ENCODE data around the gene SEC62. TPM values are rescaled to one million over a fixed set of nuclear protein-coding genes. Genes with fewer than 3 reads are reported as not detected.

SEC62 gene
- total RNA-seq, 1 donor from 2014 or later, result 113 TPM

DNA sequence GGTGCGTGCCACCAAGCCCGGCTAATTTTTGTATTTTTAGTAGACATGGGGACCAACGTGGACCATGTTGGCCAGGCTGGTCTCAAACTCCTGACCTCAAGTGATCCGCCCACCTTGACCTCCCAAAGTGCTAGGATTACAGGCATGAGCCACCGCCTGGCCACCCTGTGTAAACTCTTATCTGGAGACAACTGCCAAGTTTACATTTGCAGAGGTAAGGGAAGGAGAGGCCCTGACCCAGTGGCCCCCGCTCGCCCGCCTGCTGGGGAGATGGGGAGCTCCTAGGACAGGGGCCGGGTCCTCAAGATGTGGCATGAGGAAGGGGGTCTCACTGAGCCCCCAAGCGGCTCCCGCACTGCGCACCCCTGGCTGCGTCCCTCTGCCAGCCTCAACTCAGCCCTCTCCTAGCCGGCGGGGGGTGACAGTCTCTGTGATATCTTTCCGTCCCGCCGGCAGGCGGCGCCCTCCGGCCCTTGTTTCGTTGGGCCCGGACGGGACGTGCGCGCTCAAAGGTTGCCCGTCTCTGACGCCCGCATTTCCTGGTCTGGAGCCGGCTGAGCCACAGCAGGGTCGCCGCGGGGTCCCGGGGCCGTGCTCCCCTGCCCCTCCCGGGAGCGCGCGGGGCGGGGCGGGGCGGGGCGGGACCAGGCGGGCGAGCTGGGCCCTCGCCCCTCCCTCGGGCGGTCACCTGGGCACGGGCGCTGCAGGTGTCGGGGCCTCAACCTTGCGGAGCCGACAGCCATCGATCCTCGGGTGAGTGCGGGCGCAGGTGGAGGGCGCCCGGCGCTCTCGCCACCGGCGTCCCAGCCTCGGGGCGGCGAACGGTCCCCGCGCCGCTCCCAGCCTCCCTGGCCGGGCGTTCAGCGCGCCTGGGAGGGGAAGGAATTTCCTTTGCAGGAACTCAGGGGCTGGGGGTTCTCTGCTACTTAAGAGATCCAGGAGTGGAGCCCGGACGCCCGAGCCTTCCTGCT lies 71.1 kb downstream of the SEC62 start, which contains the start of gene GPR160:
Gene GPR160 (plus strand): TSS at position 533 of the 971 bp plus-strand sequence. CDS start 45,978 bp downstream, outside the sequence.
- TF ChIP-seq, protein P1, sequence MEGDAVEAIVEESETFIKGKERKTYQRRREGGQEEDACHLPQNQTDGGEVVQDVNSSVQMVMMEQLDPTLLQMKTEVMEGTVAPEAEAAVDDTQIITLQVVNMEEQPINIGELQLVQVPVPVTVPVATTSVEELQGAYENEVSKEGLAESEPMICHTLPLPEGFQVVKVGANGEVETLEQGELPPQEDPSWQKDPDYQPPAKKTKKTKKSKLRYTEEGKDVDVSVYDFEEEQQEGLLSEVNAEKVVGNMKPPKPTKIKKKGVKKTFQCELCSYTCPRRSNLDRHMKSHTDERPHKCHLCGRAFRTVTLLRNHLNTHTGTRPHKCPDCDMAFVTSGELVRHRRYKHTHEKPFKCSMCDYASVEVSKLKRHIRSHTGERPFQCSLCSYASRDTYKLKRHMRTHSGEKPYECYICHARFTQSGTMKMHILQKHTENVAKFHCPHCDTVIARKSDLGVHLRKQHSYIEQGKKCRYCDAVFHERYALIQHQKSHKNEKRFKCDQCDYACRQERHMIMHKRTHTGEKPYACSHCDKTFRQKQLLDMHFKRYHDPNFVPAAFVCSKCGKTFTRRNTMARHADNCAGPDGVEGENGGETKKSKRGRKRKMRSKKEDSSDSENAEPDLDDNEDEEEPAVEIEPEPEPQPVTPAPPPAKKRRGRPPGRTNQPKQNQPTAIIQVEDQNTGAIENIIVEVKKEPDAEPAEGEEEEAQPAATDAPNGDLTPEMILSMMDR (IDR thresholded peaks at IDR 0.05), result peak; percentile 80
- Mint-ChIP-seq H3K4me3 (ENCODE audit: unreplicated experiment) (peak within 1 kb of the TSS; percentile 68), H3K36me3 (ENCODE audit: unreplicated experiment) (no peaks in the 10 kb centered on the region), H3K4me1 (ENCODE audit: unreplicated experiment) (peaks cover 7% of the 10 kb centered on the region), H3K9me3 (ENCODE audit: unreplicated experiment) (no peaks in the 10 kb centered on the region), H3K27me3 (ENCODE audit: unreplicated experiment) (peaks cover 55% of the 10 kb centered on the region), H3K27ac (ENCODE audit: unreplicated experiment) (no peak within 1 kb of the TSS)
- DNase-seq (ENCODE audit: extremely low spot score, unreplicated experiment), result peak; percentile 89

DNA sequence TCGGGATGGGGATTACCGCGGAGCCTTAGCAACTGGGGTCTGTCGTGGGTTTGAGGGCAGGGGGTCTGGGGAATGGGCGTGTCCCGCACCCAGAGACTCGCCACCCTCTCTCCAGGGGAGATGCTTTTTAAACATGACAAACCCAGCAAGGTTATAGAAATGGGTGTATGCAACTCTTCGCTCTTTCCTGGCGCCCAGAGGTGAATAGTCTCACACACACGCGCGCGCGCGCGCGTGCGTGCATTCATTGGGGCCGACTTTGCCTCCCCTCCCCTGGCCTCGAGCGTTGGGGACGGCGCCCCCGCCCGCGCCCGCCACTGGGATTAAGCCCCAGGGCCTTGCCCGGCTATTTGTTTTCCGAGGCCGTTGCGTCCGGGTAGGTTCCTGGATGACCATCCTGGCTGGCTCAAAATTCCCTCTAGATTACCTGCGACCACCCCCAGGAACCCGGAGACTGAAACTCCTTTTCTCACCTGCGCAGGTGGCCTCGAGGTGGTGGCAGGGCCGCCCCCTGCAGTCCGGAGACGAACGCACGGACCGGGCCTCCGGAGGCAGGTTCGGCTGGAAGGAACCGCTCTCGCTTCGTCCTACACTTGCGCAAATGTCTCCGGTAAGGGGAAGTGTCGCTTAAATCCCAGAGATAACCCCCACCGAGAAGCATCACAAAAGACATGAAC lies 72.0 kb downstream of the SEC62 start:
- Mint-ChIP-seq H3K27me3 (ENCODE audit: unreplicated experiment) (peaks cover 63% of the 10 kb centered on the region), H3K4me1 (ENCODE audit: unreplicated experiment) (peaks cover 7% of the 10 kb centered on the region), H3K36me3 (ENCODE audit: unreplicated experiment) (no peaks in the 10 kb centered on the region), H3K9me3 (ENCODE audit: unreplicated experiment) (no peaks in the 10 kb centered on the region), H3K27ac (ENCODE audit: unreplicated experiment) (no peak overlapping the region), H3K4me3 (ENCODE audit: unreplicated experiment) (peak overlapping the region; percentile 68)
- TF ChIP-seq, protein P1 (IDR thresholded peaks at IDR 0.05), result no peak
- no peak for DNase-seq (ENCODE audit: extremely low spot score, unreplicated experiment)

DNA sequence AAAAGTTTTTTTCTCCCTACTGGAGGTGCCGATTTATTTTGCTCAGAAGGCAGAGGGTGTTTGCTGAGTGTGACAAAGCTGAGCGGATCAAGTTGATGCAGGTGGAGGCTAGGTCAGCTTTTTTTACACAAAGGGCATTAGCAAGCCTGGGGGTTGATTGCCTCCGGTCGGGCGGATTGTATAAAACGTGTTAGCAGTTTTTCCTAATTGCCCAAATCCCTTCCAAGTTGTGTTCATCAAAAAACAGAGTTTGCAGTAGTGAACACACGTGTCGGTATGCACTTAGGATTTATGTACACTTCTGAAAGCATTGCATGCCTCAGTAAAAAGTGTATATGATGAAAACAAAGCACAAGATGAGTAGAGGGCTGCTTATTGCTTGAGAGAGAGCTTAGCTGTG lies 73.8 kb downstream of the SEC62 start:
- Mint-ChIP-seq H3K27me3 (ENCODE audit: unreplicated experiment) (peaks cover 63% of the 10 kb centered on the region), H3K36me3 (ENCODE audit: unreplicated experiment) (no peaks in the 10 kb centered on the region), H3K4me1 (ENCODE audit: unreplicated experiment) (peaks cover 8% of the 10 kb centered on the region), H3K4me3 (ENCODE audit: unreplicated experiment) (no peak overlapping the region), H3K9me3 (ENCODE audit: unreplicated experiment) (no peaks in the 10 kb centered on the region), H3K27ac (ENCODE audit: unreplicated experiment) (no peak overlapping the region)
- TF ChIP-seq, protein P1 (IDR thresholded peaks at IDR 0.05), result no peak
- no peak for DNase-seq (ENCODE audit: extremely low spot score, unreplicated experiment)

DNA sequence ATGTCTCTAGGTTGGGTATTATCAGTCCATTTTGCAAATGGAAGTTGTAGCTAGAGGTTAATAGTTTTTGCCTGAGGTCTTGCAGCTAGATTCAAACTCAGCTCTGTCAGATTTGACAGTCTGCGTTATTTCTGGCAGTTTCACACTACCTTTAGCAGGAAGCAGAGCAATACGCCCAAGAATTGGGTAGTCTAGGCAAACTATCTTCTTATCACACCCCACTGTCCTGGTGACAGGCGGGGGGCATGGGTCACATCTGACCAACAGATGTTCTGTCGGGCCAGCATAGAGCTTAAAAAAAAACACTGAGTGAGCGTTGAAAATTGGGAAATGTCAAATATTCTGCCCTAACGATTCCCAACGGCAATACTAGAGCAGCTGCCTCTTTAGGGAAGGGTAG lies 76.9 kb downstream of the SEC62 start:
- no peak for DNase-seq (ENCODE audit: extremely low spot score, unreplicated experiment)
- peaks cover 9% of the 10 kb centered on the region for H3K4me1 Mint-ChIP-seq (ENCODE audit: unreplicated experiment)
- H3K4me3 Mint-ChIP-seq (ENCODE audit: unreplicated experiment), result no peak overlapping the region
- H3K36me3 Mint-ChIP-seq (ENCODE audit: unreplicated experiment), result no peaks in the 10 kb centered on the region
- H3K27me3 Mint-ChIP-seq (ENCODE audit: unreplicated experiment), result peaks cover 49% of the 10 kb centered on the region
- TF ChIP-seq, protein P1 (IDR thresholded peaks at IDR 0.05), result no peak
- H3K9me3 Mint-ChIP-seq (ENCODE audit: unreplicated experiment), result no peaks in the 10 kb centered on the region
- H3K27ac Mint-ChIP-seq (ENCODE audit: unreplicated experiment), result no peak overlapping the region

DNA sequence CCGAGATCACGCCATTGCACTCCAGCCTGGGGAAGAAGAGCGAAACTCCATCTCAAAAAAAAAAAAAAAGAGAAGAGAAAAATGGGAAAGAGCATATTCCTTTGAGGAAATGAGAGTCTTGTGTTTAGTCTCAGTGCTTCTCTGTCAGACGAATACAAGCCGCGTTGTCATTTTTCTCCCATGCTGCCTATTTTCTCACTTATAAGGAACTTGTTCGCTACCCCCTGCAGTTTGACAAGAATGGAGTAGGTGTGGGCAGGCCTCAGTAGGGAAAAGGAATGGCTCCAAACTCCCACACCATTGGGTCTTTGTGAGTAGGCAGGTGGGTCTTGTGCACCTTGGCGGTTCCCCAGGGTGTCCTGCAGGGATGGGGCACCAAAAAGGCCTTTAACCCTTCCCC lies 77.7 kb downstream of the SEC62 start:
- H3K27me3 Mint-ChIP-seq (ENCODE audit: unreplicated experiment), result peaks cover 41% of the 10 kb centered on the region
- no peaks in the 10 kb centered on the region for H3K36me3 Mint-ChIP-seq (ENCODE audit: unreplicated experiment)
- TF ChIP-seq, protein P1 (IDR thresholded peaks at IDR 0.05), result no peak
- no peak overlapping the region for H3K4me3 Mint-ChIP-seq (ENCODE audit: unreplicated experiment)
- no peaks in the 10 kb centered on the region for H3K9me3 Mint-ChIP-seq (ENCODE audit: unreplicated experiment)
- H3K27ac Mint-ChIP-seq (ENCODE audit: unreplicated experiment), result no peak overlapping the region
- H3K4me1 Mint-ChIP-seq (ENCODE audit: unreplicated experiment), result peaks cover 12% of the 10 kb centered on the region
- DNase-seq (ENCODE audit: extremely low spot score, unreplicated experiment), result no peak
